Coronary artery (tissue), 2 donors: ENCODE results near the gene PSPH.
A peak's percentile ranks its signal among the peaks of the same experiment; 100 is the strongest.
"Not testable (repeated sequence)": the region's sequence is repeated elsewhere in the genome, so short reads cannot be mapped to it uniquely, and the experiment has no call there.

Experiments
- DNase-seq: peaks from one replicate; pipeline ENCODE4 v3.0.0-alpha.2; 2017; ENCODE audit warnings: low spot score
- H3K27ac ChIP-seq, 2 donors: fragments of 200-600 bp; sonication (generic); one replicate each; pipeline ENCODE4 v1.5.1; 2016 to 2019
- H3K4me3 ChIP-seq: fragments of 200-600 bp; sonication (generic); 2 replicates; pipeline ENCODE4 v1.5.1; 2016; ENCODE audit warnings: mild to moderate bottlenecking, moderate library complexity
- TF ChIP-seq, protein P1 (sequence below): fragments of 200-600 bp; sonication (generic); IDR thresholded peaks from one replicate; pipeline ENCODE4 v1.5.1; 2019; ENCODE audit warnings: antibody characterized with exemption

PSPH gene

DNA sequence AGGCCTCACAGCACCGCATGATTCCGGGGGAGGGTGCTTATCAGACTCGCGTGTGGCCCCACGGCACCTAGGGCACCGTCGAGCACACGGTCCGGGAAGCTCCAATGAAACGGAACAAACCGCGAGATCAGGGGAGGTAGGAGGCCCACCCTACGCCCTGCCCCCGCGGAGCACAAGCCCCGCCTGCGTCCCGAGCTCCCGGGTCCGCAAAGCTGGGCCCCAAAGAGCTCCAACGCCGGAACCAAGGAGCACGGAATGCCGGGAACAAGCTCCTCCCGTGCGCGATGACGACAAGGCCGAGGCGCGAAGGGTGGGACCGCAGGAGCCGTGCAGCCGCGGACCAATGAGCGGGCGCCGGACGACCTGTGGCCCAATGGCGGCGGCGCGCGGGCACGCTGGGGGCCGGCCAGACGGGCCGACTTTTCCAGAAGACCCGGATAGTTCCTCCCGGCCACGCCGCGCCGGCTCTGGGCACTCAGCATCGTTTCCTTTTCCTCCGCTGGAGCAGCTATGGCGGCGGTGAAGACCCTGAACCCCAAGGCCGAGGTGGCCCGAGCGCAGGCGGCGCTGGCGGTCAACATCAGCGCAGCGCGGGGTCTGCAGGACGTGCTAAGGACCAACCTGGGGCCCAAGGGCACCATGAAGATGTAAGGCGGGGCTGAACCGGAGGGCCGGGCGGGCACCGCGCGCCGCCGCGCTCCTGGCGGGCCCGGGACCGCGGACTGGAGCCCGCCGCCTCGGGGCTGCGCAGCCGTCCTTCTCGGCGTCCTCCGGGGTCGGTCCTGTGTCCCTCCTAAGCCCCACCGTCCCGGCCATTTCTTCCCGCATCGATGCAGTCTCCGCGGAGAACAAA lies at the start of gene PSPH, which contains the start of gene CCT6A:
TSS of gene PSPH (minus strand) at position 106 of the 853 bp plus-strand sequence. CDS start 30,232 bp downstream, outside the sequence.
TSS of gene CCT6A (plus strand) at position 427 of the 853 bp plus-strand sequence. CDS start at position 511, 84 bp downstream.
- Histone ChIP-seq H3K4me3 (peak within 1 kb of the TSS; percentile 74), H3K27ac (peak within 1 kb of the TSS; percentile 77 to 82)
- TF ChIP-seq, protein P1, sequence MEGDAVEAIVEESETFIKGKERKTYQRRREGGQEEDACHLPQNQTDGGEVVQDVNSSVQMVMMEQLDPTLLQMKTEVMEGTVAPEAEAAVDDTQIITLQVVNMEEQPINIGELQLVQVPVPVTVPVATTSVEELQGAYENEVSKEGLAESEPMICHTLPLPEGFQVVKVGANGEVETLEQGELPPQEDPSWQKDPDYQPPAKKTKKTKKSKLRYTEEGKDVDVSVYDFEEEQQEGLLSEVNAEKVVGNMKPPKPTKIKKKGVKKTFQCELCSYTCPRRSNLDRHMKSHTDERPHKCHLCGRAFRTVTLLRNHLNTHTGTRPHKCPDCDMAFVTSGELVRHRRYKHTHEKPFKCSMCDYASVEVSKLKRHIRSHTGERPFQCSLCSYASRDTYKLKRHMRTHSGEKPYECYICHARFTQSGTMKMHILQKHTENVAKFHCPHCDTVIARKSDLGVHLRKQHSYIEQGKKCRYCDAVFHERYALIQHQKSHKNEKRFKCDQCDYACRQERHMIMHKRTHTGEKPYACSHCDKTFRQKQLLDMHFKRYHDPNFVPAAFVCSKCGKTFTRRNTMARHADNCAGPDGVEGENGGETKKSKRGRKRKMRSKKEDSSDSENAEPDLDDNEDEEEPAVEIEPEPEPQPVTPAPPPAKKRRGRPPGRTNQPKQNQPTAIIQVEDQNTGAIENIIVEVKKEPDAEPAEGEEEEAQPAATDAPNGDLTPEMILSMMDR: no peak
- DNase-seq: peak; percentile 99

DNA sequence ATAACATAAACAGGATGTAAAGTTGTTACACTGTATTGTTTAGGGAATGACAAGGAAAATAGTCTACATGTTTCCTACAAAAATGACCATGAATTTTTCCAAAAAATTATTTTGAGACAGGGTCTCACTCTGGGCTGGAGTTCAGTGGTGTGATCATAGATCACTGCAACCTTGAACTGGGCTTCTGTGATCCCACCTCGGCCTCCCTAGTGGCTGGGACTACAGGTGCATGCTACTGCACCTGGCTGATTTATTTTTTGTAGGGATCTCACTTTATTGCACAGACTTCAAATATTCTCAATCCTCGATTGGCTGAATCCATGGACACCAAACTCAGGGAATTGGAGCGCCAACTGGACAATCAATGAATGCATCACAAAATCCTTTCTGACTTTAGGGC lies 48.4 kb upstream of the PSPH start:
- H3K4me3 ChIP-seq: no peak overlapping the region
- no peak overlapping the region for H3K27ac ChIP-seq
- TF ChIP-seq, protein P1: no peak
- DNase-seq: no peak

GRCh38 chr7:56098187-56099008 lies 47.2 kb upstream of the PSPH start:
- not testable (repeated sequence) for DNase-seq, H3K27ac ChIP-seq, H3K4me3 ChIP-seq

DNA sequence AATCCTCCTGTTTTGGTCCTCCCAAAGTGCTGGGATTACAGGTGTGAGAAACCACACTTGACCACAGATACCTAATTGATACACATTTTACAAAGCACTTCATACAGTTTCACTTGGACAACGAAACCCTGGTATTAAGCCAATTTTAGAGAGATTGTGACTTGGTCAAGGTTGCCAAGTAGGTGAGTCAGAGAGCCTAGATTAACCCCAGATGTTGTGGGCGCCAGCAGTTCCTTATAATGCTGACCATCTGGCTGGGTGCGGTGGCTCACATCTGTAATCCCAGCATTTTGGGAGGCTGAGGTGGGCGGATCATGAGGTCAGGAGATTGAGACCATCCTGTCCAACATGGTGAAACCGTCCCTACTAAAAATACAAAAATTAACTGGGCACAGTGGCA lies 46.5 kb upstream of the PSPH start:
- Histone ChIP-seq H3K4me3 (no peak overlapping the region), H3K27ac (no peak overlapping the region)
- DNase-seq: no peak
- TF ChIP-seq, protein P1: no peak

GRCh38 chr7:56092789-56093531 lies 41.7 kb upstream of the PSPH start, which contains the start of gene PHKG1:
Gene PHKG1 (minus strand): TSS chr7:56092952. CDS start chr7:56088941, 4,011 bp downstream.
- Histone ChIP-seq H3K4me3 (peak within 1 kb of the TSS; percentile 59), H3K27ac (peak within 1 kb of the TSS; percentile 66 to 80)
- peak; percentile 91 for DNase-seq
- TF ChIP-seq, protein P1: peak; percentile 32

DNA sequence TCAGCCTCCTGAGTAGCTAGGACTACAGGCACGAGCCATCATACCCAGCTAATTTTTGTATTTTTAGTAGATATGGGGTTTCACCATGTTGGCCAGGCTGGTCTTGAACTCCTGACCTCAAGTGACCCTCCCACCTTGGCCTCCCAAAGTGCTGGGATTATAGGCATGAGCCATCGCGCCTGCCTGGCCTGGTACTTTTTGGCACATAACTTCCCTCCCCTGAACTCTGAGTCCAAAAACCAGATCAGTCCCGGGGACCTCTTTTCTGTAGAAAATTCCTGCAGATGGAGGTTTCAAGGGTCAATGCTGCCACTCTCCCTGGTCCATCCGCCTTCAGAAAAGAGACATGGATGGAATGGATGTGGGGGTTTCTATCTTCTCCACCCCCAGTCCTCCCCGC lies 41.1 kb upstream of the PSPH start:
- H3K4me3 ChIP-seq: peak overlapping the region; percentile 59
- DNase-seq: not testable (repeated sequence)
- H3K27ac ChIP-seq: peak overlapping the region; percentile 66 to 80

GRCh38 chr7:56091591-56091990 lies 40.3 kb upstream of the PSPH start:
- DNase-seq: peak; percentile 79
- Histone ChIP-seq H3K27ac (peak overlapping the region; percentile 66 to 80), H3K4me3 (no peak overlapping the region)
- TF ChIP-seq, protein P1: no peak
